ENCODE data around the gene SNED1. TPM values are rescaled to one million over a fixed set of nuclear protein-coding genes. Genes with fewer than 3 reads are reported as not detected.

Gene SNED1
- total RNA-seq, 2 donors from 2014 or later: 0.66 to 4.5 TPM

DNA sequence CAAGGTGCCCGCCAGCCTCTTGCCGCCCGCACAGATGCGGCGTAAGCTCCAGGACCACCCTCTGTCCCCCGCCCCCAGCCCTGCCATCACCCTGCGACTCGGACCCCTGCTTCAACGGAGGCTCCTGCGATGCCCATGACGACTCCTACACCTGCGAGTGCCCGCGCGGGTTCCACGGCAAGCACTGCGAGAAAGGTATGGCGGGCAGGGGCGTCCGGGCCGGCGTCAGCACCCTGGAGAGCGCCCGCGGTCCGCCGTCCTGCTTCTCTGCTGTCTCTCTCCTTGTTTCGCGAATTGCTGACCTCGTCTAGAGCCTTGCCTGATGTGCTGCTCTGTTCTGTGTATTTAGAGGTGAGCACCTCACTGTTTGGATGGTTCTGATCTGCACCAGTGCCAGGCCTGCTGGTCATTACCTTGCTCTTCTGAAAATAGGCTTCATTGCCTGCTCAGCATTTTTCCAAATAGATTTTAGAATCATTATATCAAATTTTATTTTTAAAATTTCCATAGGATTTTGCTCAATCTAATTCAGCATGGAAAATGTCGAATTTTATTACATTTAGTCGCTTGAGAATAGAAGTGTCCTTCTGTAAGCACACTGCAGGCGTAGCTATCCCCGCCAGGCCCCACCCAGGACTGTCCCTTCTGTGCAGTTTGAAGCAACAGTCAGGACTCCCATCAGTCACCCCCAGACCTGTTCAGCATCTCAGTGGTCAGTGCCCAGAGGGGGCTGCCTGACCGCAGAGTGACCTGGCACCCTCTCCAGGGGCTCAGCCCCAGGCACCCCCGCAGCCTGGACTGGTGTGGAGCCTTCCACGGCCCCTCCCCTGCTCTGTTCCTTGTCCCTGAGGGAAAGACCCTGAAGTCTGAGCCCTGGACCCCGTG lies 51.6 kb downstream of the SNED1 start:
- Histone ChIP-seq H3K4me1 (ENCODE audit: control insufficient read depth, insufficient read depth, low read length) (no peaks in the 10 kb centered on the region), H3K27me3 (ENCODE audit: control insufficient read depth, insufficient read depth, low read length, poor library complexity, severe bottlenecking) (peaks cover 16% of the 10 kb centered on the region), H3K4me3 (ENCODE audit: low read length) (no peak overlapping the region), H3K9ac (ENCODE audit: extremely low read depth, low read length, poor library complexity, severe bottlenecking) (no peak overlapping the region), H3K36me3 (ENCODE audit: control insufficient read depth, insufficient read depth, low read length) (no peaks in the 10 kb centered on the region), H3K27ac (ENCODE audit: low read depth, low read length) (no peak overlapping the region), H3K9me3 (ENCODE audit: control insufficient read depth, low read length) (no peaks in the 10 kb centered on the region)
- no peak overlapping the region for H3K4me3 Mint-ChIP-seq
- WGBS, 2 experiments (ENCODE audit: insufficient coverage in 1 of 2, insufficient read length in 1 of 2): 37 to 38% methylated on average over 33 to 38 of the region's 38 CpGs
- H3K27me3 Mint-ChIP-seq (ENCODE audit: insufficient read depth): peaks cover 2% of the 10 kb centered on the region
- H3K9me3 Mint-ChIP-seq: peaks cover 6% of the 10 kb centered on the region
- TF ChIP-seq, protein P1, sequence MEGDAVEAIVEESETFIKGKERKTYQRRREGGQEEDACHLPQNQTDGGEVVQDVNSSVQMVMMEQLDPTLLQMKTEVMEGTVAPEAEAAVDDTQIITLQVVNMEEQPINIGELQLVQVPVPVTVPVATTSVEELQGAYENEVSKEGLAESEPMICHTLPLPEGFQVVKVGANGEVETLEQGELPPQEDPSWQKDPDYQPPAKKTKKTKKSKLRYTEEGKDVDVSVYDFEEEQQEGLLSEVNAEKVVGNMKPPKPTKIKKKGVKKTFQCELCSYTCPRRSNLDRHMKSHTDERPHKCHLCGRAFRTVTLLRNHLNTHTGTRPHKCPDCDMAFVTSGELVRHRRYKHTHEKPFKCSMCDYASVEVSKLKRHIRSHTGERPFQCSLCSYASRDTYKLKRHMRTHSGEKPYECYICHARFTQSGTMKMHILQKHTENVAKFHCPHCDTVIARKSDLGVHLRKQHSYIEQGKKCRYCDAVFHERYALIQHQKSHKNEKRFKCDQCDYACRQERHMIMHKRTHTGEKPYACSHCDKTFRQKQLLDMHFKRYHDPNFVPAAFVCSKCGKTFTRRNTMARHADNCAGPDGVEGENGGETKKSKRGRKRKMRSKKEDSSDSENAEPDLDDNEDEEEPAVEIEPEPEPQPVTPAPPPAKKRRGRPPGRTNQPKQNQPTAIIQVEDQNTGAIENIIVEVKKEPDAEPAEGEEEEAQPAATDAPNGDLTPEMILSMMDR (conservative IDR thresholded peaks at IDR 0.05): no peak
- H3K27ac Mint-ChIP-seq: no peak overlapping the region
- H3K36me3 Mint-ChIP-seq (ENCODE audit: low read depth): no peaks in the 10 kb centered on the region
- peak; percentile 90 for DNase-seq
- H3K4me1 Mint-ChIP-seq: no peaks in the 10 kb centered on the region

DNA sequence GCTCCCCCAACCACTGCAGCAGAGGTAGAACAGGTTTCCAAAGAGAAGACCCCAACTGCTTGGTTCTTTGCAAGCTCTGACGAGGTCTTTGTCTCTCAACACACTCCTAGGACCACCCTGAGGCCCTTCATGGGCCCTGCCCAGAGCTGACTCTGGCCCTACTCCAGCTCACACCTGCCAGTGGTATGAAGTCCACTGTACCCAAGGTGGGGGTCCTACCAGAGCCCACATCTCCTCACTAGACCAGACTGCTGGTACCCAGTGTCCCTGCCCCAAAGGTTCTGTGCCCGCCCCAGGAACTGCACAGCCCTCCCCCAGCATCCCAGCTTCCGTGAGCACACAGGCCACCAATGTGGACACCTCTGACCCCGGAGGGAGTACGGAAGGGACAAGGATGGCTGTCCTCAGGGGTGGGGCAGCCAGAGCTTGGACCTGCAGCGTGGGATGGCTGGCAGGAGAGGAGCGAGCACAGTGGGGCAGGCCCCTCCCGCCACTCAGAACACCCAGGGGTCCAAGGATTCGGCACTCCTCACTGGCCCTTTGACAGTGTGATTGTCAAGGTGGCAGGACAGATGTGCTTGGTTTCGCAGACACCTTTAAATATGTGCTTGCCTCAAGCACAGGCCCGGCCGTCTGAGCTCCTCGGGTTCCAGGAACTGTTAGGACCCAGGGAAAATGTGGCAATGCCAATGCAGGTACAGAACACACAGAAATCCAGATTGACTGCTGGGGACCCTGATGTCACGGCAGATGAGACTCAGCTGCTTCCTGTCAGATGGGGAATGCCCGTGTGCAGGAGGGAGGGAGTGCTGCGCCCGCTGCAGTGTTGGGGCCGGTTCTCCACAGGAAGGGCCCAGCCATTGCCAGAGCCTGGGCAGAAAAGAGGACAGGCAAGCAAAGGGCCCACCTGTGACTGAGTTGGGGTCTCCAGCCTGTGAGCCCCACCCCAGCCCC lies 52.5 kb downstream of the SNED1 start:
- TF ChIP-seq, protein P1 (conservative IDR thresholded peaks at IDR 0.05): no peak
- Histone ChIP-seq H3K4me3 (ENCODE audit: low read length) (no peak overlapping the region), H3K36me3 (ENCODE audit: control insufficient read depth, insufficient read depth, low read length) (no peaks in the 10 kb centered on the region), H3K9ac (ENCODE audit: extremely low read depth, low read length, poor library complexity, severe bottlenecking) (no peak overlapping the region), H3K27ac (ENCODE audit: low read depth, low read length) (no peak overlapping the region), H3K27me3 (ENCODE audit: control insufficient read depth, insufficient read depth, low read length, poor library complexity, severe bottlenecking) (peaks cover 14% of the 10 kb centered on the region), H3K4me1 (ENCODE audit: control insufficient read depth, insufficient read depth, low read length) (no peaks in the 10 kb centered on the region), H3K9me3 (ENCODE audit: control insufficient read depth, low read length) (no peaks in the 10 kb centered on the region)
- Mint-ChIP-seq H3K9me3 (peaks cover 2% of the 10 kb centered on the region), H3K27me3 (ENCODE audit: insufficient read depth) (peaks cover 1% of the 10 kb centered on the region), H3K4me3 (no peak overlapping the region), H3K36me3 (ENCODE audit: low read depth) (no peaks in the 10 kb centered on the region), H3K4me1 (no peaks in the 10 kb centered on the region), H3K27ac (no peak overlapping the region)
- WGBS, 2 experiments (ENCODE audit: insufficient coverage in 1 of 2, insufficient read length in 1 of 2): 78 to 89% methylated on average over 6 to 18 of the region's 18 CpGs
- DNase-seq: no peak

DNA sequence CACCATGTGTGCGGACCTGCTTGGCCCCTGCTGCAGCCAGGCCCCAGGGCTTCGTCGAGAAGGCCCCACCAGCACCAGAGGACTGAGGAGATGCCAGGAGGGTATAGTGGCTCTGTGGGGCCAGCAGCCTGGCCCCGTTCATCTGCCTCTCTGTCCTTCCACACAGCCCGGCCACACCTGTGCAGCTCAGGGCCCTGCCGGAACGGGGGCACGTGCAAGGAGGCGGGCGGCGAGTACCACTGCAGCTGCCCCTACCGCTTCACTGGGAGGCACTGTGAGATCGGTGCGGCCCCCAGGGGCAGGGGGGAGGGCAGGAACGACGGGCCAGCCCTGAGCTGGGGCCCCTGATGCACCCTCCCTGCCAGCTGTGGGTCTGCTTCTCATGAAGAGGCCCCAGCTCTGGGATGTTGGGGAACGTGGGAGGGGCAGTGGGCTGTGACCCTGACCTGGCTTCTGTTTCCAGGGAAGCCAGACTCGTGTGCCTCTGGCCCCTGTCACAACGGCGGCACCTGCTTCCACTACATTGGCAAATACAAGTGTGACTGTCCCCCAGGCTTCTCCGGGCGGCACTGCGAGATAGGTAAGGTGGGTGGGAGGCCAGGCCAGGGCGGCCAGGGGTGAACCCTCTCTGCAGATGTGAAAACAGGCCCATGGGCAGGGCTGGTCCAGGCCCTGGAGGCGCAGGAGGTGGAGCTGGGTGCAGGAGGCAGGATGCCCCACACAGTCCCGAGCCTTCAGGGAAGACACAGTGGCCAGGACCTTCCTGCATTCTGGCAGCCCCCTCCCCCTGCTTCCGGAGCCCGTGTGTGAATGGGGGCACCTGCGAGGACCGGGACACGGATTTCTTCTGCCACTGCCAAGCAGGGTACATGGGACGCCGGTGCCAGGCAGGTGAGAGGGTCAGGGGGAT lies 53.4 kb downstream of the SNED1 start:
- WGBS, 2 experiments (ENCODE audit: insufficient coverage in 1 of 2, insufficient read length in 1 of 2): 90 to 95% methylated on average over 11 to 33 of the region's 33 CpGs
- no peak overlapping the region for H3K4me3 ChIP-seq (ENCODE audit: low read length)
- H3K27me3 ChIP-seq (ENCODE audit: control insufficient read depth, insufficient read depth, low read length, poor library complexity, severe bottlenecking): peaks cover 14% of the 10 kb centered on the region
- no peaks in the 10 kb centered on the region for H3K9me3 Mint-ChIP-seq
- H3K4me3 Mint-ChIP-seq: no peak overlapping the region
- peaks cover 1% of the 10 kb centered on the region for H3K27me3 Mint-ChIP-seq (ENCODE audit: insufficient read depth)
- H3K36me3 Mint-ChIP-seq (ENCODE audit: low read depth): no peaks in the 10 kb centered on the region
- no peak for DNase-seq
- no peaks in the 10 kb centered on the region for H3K36me3 ChIP-seq (ENCODE audit: control insufficient read depth, insufficient read depth, low read length)
- no peaks in the 10 kb centered on the region for H3K9me3 ChIP-seq (ENCODE audit: control insufficient read depth, low read length)
- H3K4me1 ChIP-seq (ENCODE audit: control insufficient read depth, insufficient read depth, low read length): no peaks in the 10 kb centered on the region
- H3K27ac Mint-ChIP-seq: no peak overlapping the region
- TF ChIP-seq, protein P1 (conservative IDR thresholded peaks at IDR 0.05): no peak
- H3K9ac ChIP-seq (ENCODE audit: extremely low read depth, low read length, poor library complexity, severe bottlenecking): no peak overlapping the region
- no peaks in the 10 kb centered on the region for H3K4me1 Mint-ChIP-seq
- H3K27ac ChIP-seq (ENCODE audit: low read depth, low read length): no peak overlapping the region
